HCT116 (cell line): ENCODE results near the gene TENM4. TPM values are rescaled to one million over a fixed set of nuclear protein-coding genes. Genes with fewer than 3 reads are reported as not detected.

Experiments used
- ATAC-seq: fragments of 200-7000 bp; cut with Tn5 transposase; 2 replicates; pipeline ENCODE4 v1.9.1; 2020; ENCODE audit warnings: mild to moderate bottlenecking, moderate library complexity
- BruUV-seq: library from RNA; stranded (reverse); fragments of 400-500 nt; replicated peaks from 2 replicates; lab custom pipeline; 2021; lab: Mats Ljungman, UMichigan
- CTCF ChIA-PET: fragments of 300-600 bp; sonication (Branson Sonifier 250); formaldehyde crosslinking; loops from one replicate; lab custom pipeline; 2021; ENCODE audit warnings: antibody characterized with exemption; lab: Charles Lee
- POLR2A ChIA-PET: fragments of 300-600, 350-600 bp; sonication (Branson Sonifier 250); formaldehyde crosslinking; loops from one replicate; lab custom pipeline; 2021; ENCODE audit warnings: antibody characterized with exemption; lab: Charles Lee
- RAD21 ChIA-PET, 2 experiments: fragments of 300-600 bp; sonication (Branson Sonifier 250); formaldehyde crosslinking; loops; one replicate each; lab custom pipeline; 2023; ENCODE audit warnings: low total read pairs in 2 of 2; ENCODE audit not compliant: uncharacterized antibody in 2 of 2, unreplicated experiment in 2 of 2, low non-redundant PET in 1 of 2; lab: Charles Lee
- DNase-seq: peaks from one replicate; pipeline ENCODE4 v3.0.0-alpha.2; 2010; ENCODE audit warnings: low read depth, low spot score
- H2AFZ ChIP-seq: fragments of 200-600 bp; shearing (Covaris generic), sonication (generic); 2 replicates; pipeline ENCODE4 v1.6.1; 2017; ENCODE audit warnings: low read depth, mixed run types, mixed read lengths, antibody characterized with exemption, low read length; ENCODE audit not compliant: poor library complexity, severe bottlenecking
- H3K27ac ChIP-seq: 2 replicates; pipeline ENCODE4 v1.5.1; 2012; ENCODE audit warnings: low read depth, low read length
- H3K27me3 ChIP-seq: fragments of 200-600 bp; sonication (generic); 2 replicates; pipeline ENCODE4 v1.6.1; 2016; ENCODE audit warnings: mixed run types, low read length, mixed read lengths; ENCODE audit not compliant: insufficient read depth
- H3K36me3 ChIP-seq, 2 experiments: fragments of 200-500 bp in 1 of 2; fragments of 200-600 bp in 1 of 2; sonication (Bioruptor generic) in 1 of 2; sonication (generic) in 1 of 2; 2 replicates each; pipeline versions ENCODE4 v1.5.1 to v1.6.1; 2014 to 2016; ENCODE audit warnings: low read length in 2 of 2, inconsistent platforms in 1 of 2, mixed read lengths in 1 of 2, mixed run types in 1 of 2; ENCODE audit not compliant: insufficient read depth in 2 of 2, control insufficient read depth in 1 of 2
- H3K4me1 ChIP-seq, 2 experiments: fragments of 200-600 bp in 1 of 2; sonication (generic) in 1 of 2; 2 replicates each; pipeline versions ENCODE4 v1.5.1 to v1.6.1; 2012 to 2017; ENCODE audit warnings: low read length in 2 of 2, inconsistent platforms in 1 of 2, mild to moderate bottlenecking in 1 of 2, mixed read lengths in 1 of 2, mixed run types in 1 of 2, moderate library complexity in 1 of 2; ENCODE audit not compliant: insufficient read depth in 2 of 2, control insufficient read depth in 1 of 2
- H3K4me2 ChIP-seq: fragments of 200-600 bp; sonication (generic); 2 replicates; pipeline ENCODE4 v1.6.1; 2017; ENCODE audit warnings: mixed run types, low read length, mixed read lengths
- H3K4me3 ChIP-seq, 2 experiments: fragments of 200-600 bp in 1 of 2; sonication (generic) in 1 of 2; replicated peaks in 1 of 2; 2 replicates each; pipeline ENCODE4 v1.5.1; 2011 to 2016; ENCODE audit warnings: low read length in 2 of 2, control low read depth in 1 of 2, low read depth in 1 of 2, mild to moderate bottlenecking in 1 of 2, mixed read lengths in 1 of 2, mixed run types in 1 of 2
- H3K79me2 ChIP-seq: fragments of 200-600 bp; sonication (generic); 2 replicates; pipeline ENCODE4 v1.6.1; 2017; ENCODE audit warnings: mild to moderate bottlenecking, mixed run types, low read length, moderate library complexity, mixed read lengths; ENCODE audit not compliant: insufficient read depth
- H3K9ac ChIP-seq: fragments of 200-600 bp; sonication (generic); 2 replicates; pipeline ENCODE4 v1.6.1; 2016; ENCODE audit warnings: low read length, mixed read lengths
- H3K9me2 ChIP-seq: fragments of 200-600 bp; sonication (generic), shearing (Covaris generic); 2 replicates; pipeline ENCODE4 v1.6.1; 2017; ENCODE audit warnings: mixed run types, mild to moderate bottlenecking, moderate library complexity; ENCODE audit not compliant: insufficient read depth
- H3K9me3 ChIP-seq, 2 experiments: fragments of 200-500 bp in 1 of 2; fragments of 200-600 bp in 1 of 2; sonication (Bioruptor generic) in 1 of 2; sonication (generic) in 1 of 2; 2 replicates each; pipeline ENCODE4 v1.6.1; 2014 to 2017; ENCODE audit warnings: low read length in 2 of 2, mixed read lengths in 2 of 2, inconsistent platforms in 1 of 2, low read depth in 1 of 2, mild to moderate bottlenecking in 1 of 2, mixed run types in 1 of 2, moderate library complexity in 1 of 2; ENCODE audit not compliant: control insufficient read depth in 1 of 2, insufficient read depth in 1 of 2
- H4K20me1 ChIP-seq: fragments of 200-600 bp; sonication (generic), shearing (Covaris generic); 2 replicates; pipeline ENCODE4 v1.6.1; 2017; ENCODE audit warnings: mixed run types, mild to moderate bottlenecking, moderate library complexity; ENCODE audit not compliant: insufficient read depth
- ATF3 ChIP-seq: IDR thresholded peaks from 2 replicates; pipeline ENCODE4 v1.6.1; 2012
- CBX3 ChIP-seq: IDR thresholded peaks from 2 replicates; pipeline ENCODE4 v1.6.1; 2012; ENCODE audit warnings: low read depth
- CEBPB ChIP-seq: IDR thresholded peaks from 2 replicates; pipeline ENCODE4 v1.6.1; 2012; ENCODE audit warnings: low read depth
- CTCF ChIP-seq, 3 experiments: fragments of 200-600 bp in 1 of 3; sonication (generic) in 1 of 3; IDR thresholded peaks in 2 of 3; conservative IDR thresholded peaks in 1 of 3; 2 replicates each; pipeline ENCODE4 v1.5.1; 2012 to 2017; ENCODE audit warnings: low read depth in 2 of 3, low read length in 2 of 3, antibody characterized with exemption in 1 of 3, borderline replicate concordance in 1 of 3, control low read depth in 1 of 3, mild to moderate bottlenecking in 1 of 3, mixed read lengths in 1 of 3, mixed run types in 1 of 3, moderate library complexity in 1 of 3; ENCODE audit not compliant: insufficient read depth in 1 of 3
- ELF1 ChIP-seq: IDR thresholded peaks from 2 replicates; pipeline ENCODE4 v1.6.1; 2012; ENCODE audit warnings: low read depth, borderline replicate concordance
- EZH2 ChIP-seq: fragments of 200-600 bp; sonication (generic); IDR thresholded peaks from 2 replicates; pipeline ENCODE4 v1.6.1; 2017; ENCODE audit warnings: antibody characterized with exemption, mixed run types
- EZH2phosphoT487 ChIP-seq: fragments of 200-600 bp; IDR thresholded peaks from 2 replicates; pipeline ENCODE4 v1.6.1; 2018; ENCODE audit warnings: antibody characterized with exemption, borderline replicate concordance
- FOSL1 ChIP-seq: IDR thresholded peaks from 2 replicates; pipeline ENCODE4 v1.6.1; 2012; ENCODE audit warnings: low read depth
- MAX ChIP-seq: IDR thresholded peaks from 2 replicates; pipeline ENCODE4 v1.6.1; 2012
- POLR2A ChIP-seq: IDR thresholded peaks from 2 replicates; pipeline ENCODE4 v1.7.0; 2011; ENCODE audit warnings: borderline replicate concordance; ENCODE audit not compliant: insufficient read depth, insufficient read length; ENCODE audit errors: extremely low read depth
- POLR2AphosphoS5 ChIP-seq: IDR thresholded peaks from 2 replicates; pipeline ENCODE4 v1.6.1; 2011; ENCODE audit warnings: mild to moderate bottlenecking, low read depth, low read length, moderate library complexity
- RAD21 ChIP-seq: IDR thresholded peaks from 2 replicates; pipeline ENCODE4 v1.6.1; 2012; ENCODE audit warnings: low read depth, mild to moderate bottlenecking
- SIN3A ChIP-seq: IDR thresholded peaks from 2 replicates; pipeline ENCODE4 v1.6.1; 2012; ENCODE audit warnings: low read depth
- SP1 ChIP-seq: IDR thresholded peaks from 2 replicates; pipeline ENCODE4 v1.6.1; 2012; ENCODE audit warnings: low read depth
- SRF ChIP-seq: IDR thresholded peaks from 2 replicates; pipeline ENCODE4 v1.6.1; 2012; ENCODE audit warnings: low read depth
- TCF7L2 ChIP-seq: IDR thresholded peaks from 2 replicates; pipeline ENCODE4 v1.7.0; 2011; ENCODE audit warnings: borderline replicate concordance, inconsistent platforms; ENCODE audit not compliant: insufficient read depth, insufficient read length; ENCODE audit errors: extremely low read depth
- YY1 ChIP-seq: IDR thresholded peaks from 2 replicates; pipeline ENCODE4 v1.6.1; 2011; ENCODE audit warnings: low read length, low read depth, moderate library complexity, mild to moderate bottlenecking; ENCODE audit not compliant: insufficient replicate concordance; ENCODE audit errors: extremely low read depth
- ZFX ChIP-seq: fragments of 450-650 bp; IDR thresholded peaks from 2 replicates; pipeline ENCODE4 v1.6.1; 2017
- ZNF274 ChIP-seq: fragments of 200-500 bp; sonication (Bioruptor generic); IDR thresholded peaks from 2 replicates; pipeline ENCODE4 v1.6.1; 2014; ENCODE audit warnings: mild to moderate bottlenecking, low read depth, low read length, inconsistent platforms
- intact Hi-C: fragments of 100-400 bp; cut with micrococcal nuclease; formaldehyde crosslinking; loops from 2 replicates; pipeline ENCODE4 v1.10.0; 2022
- total RNA-seq: library from RNA; stranded (reverse); gene quantifications from one replicate; pipeline ENCODE4 v1.2.1, GENCODE V29; 2021; ENCODE audit not compliant: unreplicated experiment

Gene TENM4
- total RNA-seq, 1 experiment from 2014 or later = 0.05 TPM

GRCh38 chr11:78972590-78972989 lies 468.2 kb downstream of the TENM4 start:
- H3K9me3 ChIP-seq = no peaks in the 10 kb centered on the region
- ATAC-seq = no peak
- H4K20me1 ChIP-seq = no peaks in the 10 kb centered on the region
- RAD21 ChIA-PET = no interaction called here
- no TSS peak for BruUV-seq
- no peak overlapping the region for H3K27ac ChIP-seq
- H3K4me1 ChIP-seq = no peaks in the 10 kb centered on the region
- POLR2A ChIA-PET = no interaction called here
- CTCF ChIA-PET = no interaction called here
- no peak for DNase-seq
- H3K9me2 ChIP-seq = no peaks in the 10 kb centered on the region
- H3K36me3 ChIP-seq = no peaks in the 10 kb centered on the region
- no peak overlapping the region for H3K4me2 ChIP-seq
- intact Hi-C loops = no loop called here
- no peak overlapping the region for H3K9ac ChIP-seq
- no peak overlapping the region for H2AFZ ChIP-seq
- no peaks in the 10 kb centered on the region for H3K79me2 ChIP-seq
- peaks cover 37% of the 10 kb centered on the region for H3K27me3 ChIP-seq
- H3K4me3 ChIP-seq = no peak overlapping the region
- TF ChIP-seq CTCF (IDR thresholded peaks at IDR 0.05 in 2 of 3, conservative IDR thresholded peaks at IDR 0.05 in 1 of 3; ENCODE audit: borderline replicate concordance in 1 of 3, insufficient read depth in 1 of 3, low read depth in 2 of 3, low read length in 2 of 3) (no peak), ZNF274 (no peak), SIN3A (no peak), TCF7L2 (no peak), ATF3 (no peak), POLR2AphosphoS5 (no peak), ZFX (no peak), FOSL1 (no peak), EZH2 (no peak)

GRCh38 chr11:78972177-78972576 lies 468.7 kb downstream of the TENM4 start:
- no peak overlapping the region for H3K4me2 ChIP-seq
- TF ChIP-seq SP1 (no peak), EZH2phosphoT487 (no peak), CEBPB (no peak), ZFX (no peak), MAX (no peak), SRF (no peak), RAD21 (no peak), YY1 (no peak), POLR2A (no peak), ZNF274 (no peak), ELF1 (no peak), TCF7L2 (no peak), FOSL1 (no peak), POLR2AphosphoS5 (no peak), CBX3 (no peak), ATF3 (no peak), EZH2 (no peak)
- TF ChIP-seq, all 23 proteins: peak for 0
- CTCF ChIA-PET = no interaction called here
- peaks cover 41% of the 10 kb centered on the region for H3K27me3 ChIP-seq
- DNase-seq = no peak
- H4K20me1 ChIP-seq = no peaks in the 10 kb centered on the region
- POLR2A ChIA-PET = no interaction called here
- no peaks in the 10 kb centered on the region for H3K36me3 ChIP-seq
- no peaks in the 10 kb centered on the region for H3K9me2 ChIP-seq
- H3K27ac ChIP-seq = no peak overlapping the region
- intact Hi-C loops = no loop called here
- ATAC-seq = no peak
- RAD21 ChIA-PET = no interaction called here
- no TSS peak for BruUV-seq
- no peak overlapping the region for H3K9ac ChIP-seq
- H3K4me3 ChIP-seq = no peak overlapping the region
- no peak overlapping the region for H2AFZ ChIP-seq
- no peaks in the 10 kb centered on the region for H3K4me1 ChIP-seq
- H3K79me2 ChIP-seq = no peaks in the 10 kb centered on the region
- no peaks in the 10 kb centered on the region for H3K9me3 ChIP-seq
